ENCODE results near the gene NUDT22. TPM values are rescaled to one million over a fixed set of nuclear protein-coding genes. Genes with fewer than 3 reads are reported as not detected.

The NUDT22 gene
- total and polyA plus RNA-seq, 2 of the 4 experiments (the other 2 are of a cell fraction), result 21.3 to 44.6 TPM

DNA sequence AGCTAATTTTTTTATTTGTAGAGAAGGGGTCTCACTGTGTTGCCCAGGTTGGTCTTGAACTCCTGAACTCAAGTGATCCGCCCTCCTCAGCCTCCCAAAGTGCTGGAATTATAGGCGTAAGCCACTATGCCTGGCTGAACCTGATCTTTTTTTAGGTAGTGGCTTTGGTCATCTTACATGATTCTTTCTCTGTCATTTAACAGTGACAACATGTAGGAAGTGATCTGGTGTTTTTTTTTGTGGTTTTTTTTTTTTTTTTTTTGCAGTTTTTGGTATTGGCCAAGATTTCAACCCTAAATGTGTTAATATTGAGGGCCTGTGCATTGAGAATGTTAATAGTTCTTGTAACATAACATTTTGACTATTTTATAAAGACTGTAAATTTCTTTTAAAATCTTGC is 27.6 kb upstream of the NUDT22 start:
- Histone ChIP-seq H3K9ac (ENCODE audit: low read depth, low read length) (no peak overlapping the region), H2AK9ac (replicated peaks; ENCODE audit: low read depth, low read length, poor library complexity) (no peak overlapping the region), H2BK20ac (ENCODE audit: low read depth, low read length) (no peak overlapping the region), H3K4me1 (ENCODE audit: control insufficient read depth, insufficient read depth, low read length) (no peaks in the 10 kb centered on the region), H2AFZ (replicated peaks; ENCODE audit: low read length, poor library complexity) (no peak overlapping the region), H2BK120ac (ENCODE audit: low read depth, low read length) (no peak overlapping the region), H3K79me1 (ENCODE audit: low read depth in 1 of 2, low read length in 2 of 2) (peaks cover 31 to 62% of the 10 kb centered on the region in 2 experiments), H3K36me3 (ENCODE audit: control insufficient read depth, insufficient read depth, low read length) (peaks cover 77% of the 10 kb centered on the region), H3K56ac (ENCODE audit: extremely low read depth, insufficient read depth, low read length) (no peak overlapping the region), H3K4ac (ENCODE audit: low read depth, low read length) (no peak overlapping the region), H4K8ac (ENCODE audit: low read depth in 2 of 2, low read length in 2 of 2) (no peak overlapping the region), H3K18ac (ENCODE audit: low read depth, low read length) (no peak overlapping the region), H3K14ac (replicated peaks; ENCODE audit: low read depth, low read length) (no peak overlapping the region), H2BK5ac (ENCODE audit: low read depth, low read length, poor library complexity, severe bottlenecking) (no peak overlapping the region), H4K91ac (ENCODE audit: insufficient read depth, low read depth, low read length) (no peak overlapping the region), H3K4me2 (ENCODE audit: low read depth, low read length) (no peak overlapping the region), H3K23ac (ENCODE audit: low read depth, low read length) (no peak overlapping the region), H3K4me3 (ENCODE audit: insufficient read depth, low read depth, low read length) (no peak overlapping the region), H3K27me3 (ENCODE audit: control insufficient read depth, insufficient read depth, low read length) (no peaks in the 10 kb centered on the region), H4K5ac (ENCODE audit: low read depth, low read length) (no peak overlapping the region), H2AK5ac (ENCODE audit: low read depth, low read length) (no peak overlapping the region), H3K9me1 (ENCODE audit: insufficient read depth, low read length) (no peaks in the 10 kb centered on the region; the same call in 1 of the 2 replicates), H2BK15ac (ENCODE audit: low read depth, low read length) (no peak overlapping the region), H3K9me3 (ENCODE audit: control insufficient read depth, insufficient read depth, low read length) (no peaks in the 10 kb centered on the region), H4K20me1 (ENCODE audit: insufficient read depth, low read length) (peaks cover 9% of the 10 kb centered on the region; the same call in 1 of the 2 replicates), H3K27ac (ENCODE audit: insufficient read depth, low read length) (no peak overlapping the region)
- WGBS, 2 experiments (ENCODE audit: extremely low coverage in 2 of 2, insufficient read length in 1 of 2), result no CpG with 5 or more reads among the region's 2 CpGs
- DNase-seq (no peak), ATAC-seq (ENCODE audit: low read depth) (no peak)
- ChIA-PET CTCF (no interaction called here), POLR2A (ENCODE audit: unreplicated experiment) (no interaction called here)
- intact Hi-C loops (cut with micrococcal nuclease) (no loop called here), dilution Hi-C loops (cut with HindIII; ENCODE audit: low sequenced_read_pairs, unreplicated experiment) (no loop called here), in situ Hi-C loops (cut with MboI; ENCODE audit: low sequenced_read_pairs) (no loop called here)
- BruUV-seq (replicated peaks), result no TSS peak
- TF ChIP-seq, protein P1, sequence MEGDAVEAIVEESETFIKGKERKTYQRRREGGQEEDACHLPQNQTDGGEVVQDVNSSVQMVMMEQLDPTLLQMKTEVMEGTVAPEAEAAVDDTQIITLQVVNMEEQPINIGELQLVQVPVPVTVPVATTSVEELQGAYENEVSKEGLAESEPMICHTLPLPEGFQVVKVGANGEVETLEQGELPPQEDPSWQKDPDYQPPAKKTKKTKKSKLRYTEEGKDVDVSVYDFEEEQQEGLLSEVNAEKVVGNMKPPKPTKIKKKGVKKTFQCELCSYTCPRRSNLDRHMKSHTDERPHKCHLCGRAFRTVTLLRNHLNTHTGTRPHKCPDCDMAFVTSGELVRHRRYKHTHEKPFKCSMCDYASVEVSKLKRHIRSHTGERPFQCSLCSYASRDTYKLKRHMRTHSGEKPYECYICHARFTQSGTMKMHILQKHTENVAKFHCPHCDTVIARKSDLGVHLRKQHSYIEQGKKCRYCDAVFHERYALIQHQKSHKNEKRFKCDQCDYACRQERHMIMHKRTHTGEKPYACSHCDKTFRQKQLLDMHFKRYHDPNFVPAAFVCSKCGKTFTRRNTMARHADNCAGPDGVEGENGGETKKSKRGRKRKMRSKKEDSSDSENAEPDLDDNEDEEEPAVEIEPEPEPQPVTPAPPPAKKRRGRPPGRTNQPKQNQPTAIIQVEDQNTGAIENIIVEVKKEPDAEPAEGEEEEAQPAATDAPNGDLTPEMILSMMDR (conservative IDR thresholded peaks at IDR 0.05; ENCODE audit: low read depth, low read length), result no peak
- TF ChIP-seq RCOR1 (IDR thresholded peaks at IDR 0.05; ENCODE audit: insufficient replicate concordance, low read length), result no peak
- no peak for TF ChIP-seq POLR2A (IDR thresholded peaks at IDR 0.05; ENCODE audit: low read depth, low read length)
- no peak for TF ChIP-seq CHD1 (IDR thresholded peaks at IDR 0.05; ENCODE audit: low read depth, low read length)
- TF ChIP-seq MXI1 (IDR thresholded peaks at IDR 0.05; ENCODE audit: borderline replicate concordance, low read depth, low read length), result no peak
- TF ChIP-seq RFX5 (IDR thresholded peaks at IDR 0.05; ENCODE audit: low read depth, low read length), result no peak
- TF ChIP-seq, protein P2, sequence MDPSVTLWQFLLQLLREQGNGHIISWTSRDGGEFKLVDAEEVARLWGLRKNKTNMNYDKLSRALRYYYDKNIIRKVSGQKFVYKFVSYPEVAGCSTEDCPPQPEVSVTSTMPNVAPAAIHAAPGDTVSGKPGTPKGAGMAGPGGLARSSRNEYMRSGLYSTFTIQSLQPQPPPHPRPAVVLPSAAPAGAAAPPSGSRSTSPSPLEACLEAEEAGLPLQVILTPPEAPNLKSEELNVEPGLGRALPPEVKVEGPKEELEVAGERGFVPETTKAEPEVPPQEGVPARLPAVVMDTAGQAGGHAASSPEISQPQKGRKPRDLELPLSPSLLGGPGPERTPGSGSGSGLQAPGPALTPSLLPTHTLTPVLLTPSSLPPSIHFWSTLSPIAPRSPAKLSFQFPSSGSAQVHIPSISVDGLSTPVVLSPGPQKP (IDR thresholded peaks at IDR 0.05; ENCODE audit: borderline replicate concordance, low read depth, low read length), result no peak
- no peak for TF ChIP-seq RAD21 (IDR thresholded peaks at IDR 0.05; ENCODE audit: low read length)
- no peak for TF ChIP-seq NFE2L2 (IDR thresholded peaks at IDR 0.05; ENCODE audit: low read depth, low read length)
- no peak for TF ChIP-seq CEBPB (IDR thresholded peaks at IDR 0.05; ENCODE audit: low read depth, low read length)
- TF ChIP-seq MAZ (IDR thresholded peaks at IDR 0.05; ENCODE audit: borderline replicate concordance, low read depth, low read length), result no peak
- no peak for TF ChIP-seq MAFK (IDR thresholded peaks at IDR 0.05; ENCODE audit: low read depth, low read length)
- TF ChIP-seq, protein P3, sequence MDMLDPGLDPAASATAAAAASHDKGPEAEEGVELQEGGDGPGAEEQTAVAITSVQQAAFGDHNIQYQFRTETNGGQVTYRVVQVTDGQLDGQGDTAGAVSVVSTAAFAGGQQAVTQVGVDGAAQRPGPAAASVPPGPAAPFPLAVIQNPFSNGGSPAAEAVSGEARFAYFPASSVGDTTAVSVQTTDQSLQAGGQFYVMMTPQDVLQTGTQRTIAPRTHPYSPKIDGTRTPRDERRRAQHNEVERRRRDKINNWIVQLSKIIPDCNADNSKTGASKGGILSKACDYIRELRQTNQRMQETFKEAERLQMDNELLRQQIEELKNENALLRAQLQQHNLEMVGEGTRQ (IDR thresholded peaks at IDR 0.05; ENCODE audit: low read depth, low read length), result no peak
- TF ChIP-seq BHLHE40 (IDR thresholded peaks at IDR 0.05; ENCODE audit: low read depth, low read length), result no peak

Data from IMR-90 (cell line).